NCI-H510A (cell line): ENCODE measurements around the gene FNIP1.
"Not testable (repeated sequence)": the region's sequence is repeated elsewhere in the genome, so short reads cannot be mapped to it uniquely, and the experiment has no call there.

ENCODE experiments used
- DNase-seq: peaks from one replicate; lab custom pipeline; 2025; lab: John Stamatoyannopoulos, UW

Gene FNIP1

GRCh38 chr5:131786900-131787692 lies 9.7 kb downstream of the FNIP1 start:
- DNase-seq: no peak

- DNase-seq: no peak
Observed at GRCh38 chr5:131786036-131786435, 10.8 kb downstream of the FNIP1 start.

GRCh38 chr5:131783874-131784273 lies 12.9 kb downstream of the FNIP1 start:
- DNase-seq: no peak

- no peak for DNase-seq
Observed at GRCh38 chr5:131783357-131783756, 13.5 kb downstream of the FNIP1 start.

GRCh38 chr5:131782717-131783116 lies 14.1 kb downstream of the FNIP1 start:
- no peak for DNase-seq

- DNase-seq: not testable (repeated sequence)
Observed at GRCh38 chr5:131778141-131778540, 18.7 kb downstream of the FNIP1 start.

GRCh38 chr5:131776450-131776849 lies 20.4 kb downstream of the FNIP1 start:
- no peak for DNase-seq

- DNase-seq: no peak
Observed at GRCh38 chr5:131774652-131775367, 22.0 kb downstream of the FNIP1 start.

GRCh38 chr5:131773805-131774204 lies 23.0 kb downstream of the FNIP1 start:
- no peak for DNase-seq

GRCh38 chr5:131771692-131772091 lies 25.1 kb downstream of the FNIP1 start:
- DNase-seq: no peak

GRCh38 chr5:131769961-131770360 lies 26.9 kb downstream of the FNIP1 start:
- no peak for DNase-seq

GRCh38 chr5:131769336-131769735 lies 27.5 kb downstream of the FNIP1 start:
- no peak for DNase-seq

GRCh38 chr5:131767891-131768290 lies 28.9 kb downstream of the FNIP1 start:
- no peak for DNase-seq

- no peak for DNase-seq
Observed at GRCh38 chr5:131766689-131767088, 30.1 kb downstream of the FNIP1 start.

- no peak for DNase-seq
Observed at GRCh38 chr5:131765261-131765660, 31.6 kb downstream of the FNIP1 start.

GRCh38 chr5:131763968-131764367 lies 32.8 kb downstream of the FNIP1 start:
- DNase-seq: no peak

- DNase-seq: no peak
Observed at GRCh38 chr5:131760793-131761192, 36.0 kb downstream of the FNIP1 start.

- no peak for DNase-seq
Observed at GRCh38 chr5:131759704-131760103, 37.1 kb downstream of the FNIP1 start.

GRCh38 chr5:131758520-131758900 lies 38.3 kb downstream of the FNIP1 start:
- DNase-seq: no peak

- DNase-seq: no peak
Observed at GRCh38 chr5:131757830-131758519, 38.8 kb downstream of the FNIP1 start.

- no peak for DNase-seq
Observed at GRCh38 chr5:131756942-131757341, 39.9 kb downstream of the FNIP1 start.

- DNase-seq: no peak
Observed at GRCh38 chr5:131754363-131754762, 42.5 kb downstream of the FNIP1 start.

- DNase-seq: no peak
Observed at GRCh38 chr5:131751506-131751905, 45.3 kb downstream of the FNIP1 start.
